ENCODE results near the gene ARHGAP19.
"Not testable (repeated sequence)": the region's sequence is repeated elsewhere in the genome, so short reads cannot be mapped to it uniquely, and the experiment has no call there.

The ARHGAP19 gene

DNA sequence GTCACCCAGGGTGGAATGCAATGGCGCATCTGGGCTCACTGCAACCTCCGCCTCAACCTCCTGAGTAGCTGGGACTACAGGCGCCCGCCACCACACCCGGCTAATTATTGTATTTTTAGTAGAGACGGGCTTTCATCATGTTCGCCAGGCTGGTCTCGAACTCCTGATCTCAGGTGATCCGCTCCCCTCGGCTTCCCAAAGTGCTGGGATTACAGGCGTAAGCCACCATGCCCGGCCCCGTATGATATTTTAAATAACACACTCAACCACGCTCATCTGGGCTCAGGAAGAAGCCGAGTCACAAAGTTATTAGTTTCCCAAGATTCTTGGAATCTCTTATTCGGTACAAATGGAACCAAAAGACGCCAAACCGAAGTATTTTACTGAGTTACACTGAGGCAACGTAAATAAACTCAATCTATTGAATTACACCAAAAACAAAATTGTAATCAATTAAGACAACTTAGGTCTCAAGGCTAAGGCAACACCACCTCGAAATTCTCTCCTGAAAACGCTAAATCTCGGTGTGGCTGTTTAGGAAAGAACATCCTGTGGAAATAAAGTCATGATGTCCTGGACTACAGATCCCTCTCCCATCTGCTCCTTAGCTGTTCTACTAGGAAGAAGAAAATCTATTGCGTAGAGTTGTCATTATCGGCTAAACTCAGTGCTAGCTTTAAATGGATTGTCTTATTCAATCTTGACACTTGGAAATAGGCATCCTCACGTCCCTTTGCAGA, 910 bp downstream of the ARHGAP19 start:
- DNase-seq (ENCODE audit: low read depth, low spot score), result no peak
- POLR2A ChIA-PET, result interaction anchor here (0.5 to 1.1 kb wide), 3 partner anchors 13 to 1686 kb away, joined by 3 read pairs; no protein-coding TSS in a partner anchor
- TF ChIP-seq, protein P1, sequence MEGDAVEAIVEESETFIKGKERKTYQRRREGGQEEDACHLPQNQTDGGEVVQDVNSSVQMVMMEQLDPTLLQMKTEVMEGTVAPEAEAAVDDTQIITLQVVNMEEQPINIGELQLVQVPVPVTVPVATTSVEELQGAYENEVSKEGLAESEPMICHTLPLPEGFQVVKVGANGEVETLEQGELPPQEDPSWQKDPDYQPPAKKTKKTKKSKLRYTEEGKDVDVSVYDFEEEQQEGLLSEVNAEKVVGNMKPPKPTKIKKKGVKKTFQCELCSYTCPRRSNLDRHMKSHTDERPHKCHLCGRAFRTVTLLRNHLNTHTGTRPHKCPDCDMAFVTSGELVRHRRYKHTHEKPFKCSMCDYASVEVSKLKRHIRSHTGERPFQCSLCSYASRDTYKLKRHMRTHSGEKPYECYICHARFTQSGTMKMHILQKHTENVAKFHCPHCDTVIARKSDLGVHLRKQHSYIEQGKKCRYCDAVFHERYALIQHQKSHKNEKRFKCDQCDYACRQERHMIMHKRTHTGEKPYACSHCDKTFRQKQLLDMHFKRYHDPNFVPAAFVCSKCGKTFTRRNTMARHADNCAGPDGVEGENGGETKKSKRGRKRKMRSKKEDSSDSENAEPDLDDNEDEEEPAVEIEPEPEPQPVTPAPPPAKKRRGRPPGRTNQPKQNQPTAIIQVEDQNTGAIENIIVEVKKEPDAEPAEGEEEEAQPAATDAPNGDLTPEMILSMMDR (IDR thresholded peaks at IDR 0.05; ENCODE audit: insufficient read depth, low read length, missing control alignments), result no peak
- peak overlapping the region; percentile 86 for H3K4me3 ChIP-seq (ENCODE audit: low read depth, low read length)
- CTCF ChIA-PET, result interaction anchor here (0.6 to 5.4 kb wide), 8 partner anchors 9 to 266 kb away, joined by 3 to 28 read pairs (median 3); no protein-coding TSS in a partner anchor

DNA sequence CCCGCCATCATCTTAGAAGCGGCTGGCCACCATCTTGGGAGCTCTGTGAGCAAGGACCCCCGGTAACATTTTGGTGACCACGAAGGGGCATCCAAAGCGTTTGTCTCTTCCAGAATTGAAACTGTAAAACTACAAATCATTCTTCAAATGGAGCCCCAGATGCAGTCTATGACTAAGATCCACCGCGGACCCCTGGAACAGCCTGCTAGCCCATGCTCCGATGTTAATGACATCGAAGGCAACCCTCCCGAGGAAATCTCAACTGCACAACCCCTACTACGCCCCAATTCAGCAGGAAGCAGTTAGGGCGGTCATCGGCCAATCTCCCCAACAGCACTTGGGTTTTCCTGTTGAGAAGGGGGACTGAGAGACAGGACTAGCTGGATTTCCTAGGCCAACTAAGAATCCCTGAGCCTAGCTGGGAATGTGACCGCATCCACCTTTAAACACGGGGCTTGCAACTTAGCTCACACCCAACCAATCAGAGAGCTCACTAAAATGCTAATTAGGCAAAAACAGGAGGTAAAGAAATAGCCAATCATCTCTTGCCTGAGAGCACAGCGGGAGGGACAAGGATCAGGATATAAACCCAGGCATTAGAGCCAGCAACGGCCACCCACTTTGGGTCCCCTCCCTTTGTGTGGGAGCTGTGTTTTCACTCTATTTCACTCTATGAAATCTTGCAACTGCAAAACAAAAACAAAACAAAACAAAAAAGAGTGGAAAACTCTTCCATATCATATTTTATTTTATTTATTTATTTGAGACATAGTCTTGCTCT, 1.7 kb downstream of the ARHGAP19 start:
- peak overlapping the region; percentile 86 for H3K4me3 ChIP-seq (ENCODE audit: low read depth, low read length)
- POLR2A ChIA-PET; DNase-seq (ENCODE audit: low read depth, low spot score): not testable (repeated sequence)
- CTCF ChIA-PET, result interaction anchor here (1.9 to 5.4 kb wide), 2 partner anchors 9 to 12 kb away, joined by 5 to 28 read pairs; no protein-coding TSS in a partner anchor

DNA sequence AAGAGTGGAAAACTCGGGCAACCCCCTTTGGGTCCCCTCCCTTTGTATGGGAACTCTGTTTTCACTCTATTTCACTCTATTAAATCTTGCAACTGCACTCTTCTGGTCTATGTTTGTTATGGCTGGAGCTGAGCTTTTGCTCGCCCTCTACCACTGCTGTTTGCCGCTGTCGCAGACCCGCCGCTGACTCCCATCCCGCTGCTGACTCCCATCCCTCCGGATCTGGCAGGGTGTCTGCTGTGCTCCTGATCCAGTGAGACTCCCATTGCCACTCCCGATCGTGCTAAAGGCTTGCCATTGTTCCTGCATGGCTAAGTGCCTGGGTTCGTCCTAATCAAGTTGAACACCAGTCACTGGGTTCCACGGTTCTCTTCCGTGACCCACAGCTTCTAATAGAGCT, 2.4 kb downstream of the ARHGAP19 start:
- H3K4me3 ChIP-seq (ENCODE audit: low read depth, low read length); DNase-seq (ENCODE audit: low read depth, low spot score); POLR2A ChIA-PET: not testable (repeated sequence)
- CTCF ChIA-PET, result interaction anchor here (1.4 to 5.4 kb wide), 2 partner anchors 9 to 12 kb away, joined by 3 to 28 read pairs; no protein-coding TSS in a partner anchor

DNA sequence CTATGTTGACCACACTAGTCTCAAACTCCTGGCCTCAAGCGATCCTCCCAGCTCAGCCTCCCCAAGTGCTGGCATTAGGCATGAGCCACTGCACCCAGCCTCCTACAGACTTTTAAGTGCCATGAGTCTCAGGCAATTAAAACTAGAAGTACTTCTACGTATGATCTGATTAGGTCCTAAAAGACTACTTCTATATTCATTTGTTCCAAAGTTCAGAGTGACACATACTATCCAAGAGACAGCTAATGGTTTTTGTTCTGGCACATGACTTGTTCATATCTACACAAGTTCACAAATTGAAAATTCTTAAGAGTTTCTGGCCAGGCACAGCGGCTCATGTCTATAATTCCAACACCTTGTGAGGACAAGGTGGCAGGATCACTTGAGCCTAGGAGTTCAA, 11.7 kb downstream of the ARHGAP19 start:
- DNase-seq (ENCODE audit: low read depth, low spot score), result no peak
- TF ChIP-seq, protein P1 (IDR thresholded peaks at IDR 0.05; ENCODE audit: insufficient read depth, low read length, missing control alignments), result no peak
- CTCF ChIA-PET, result interaction anchor here (1.2 to 3.4 kb wide), 2 partner anchors 9 to 52 kb away, joined by 3 to 58 read pairs; partner anchors contain the start of gene FRAT2
- POLR2A ChIA-PET, result no interaction called here
- H3K4me3 ChIP-seq (ENCODE audit: low read depth, low read length), result no peak overlapping the region

GRCh38 chr10:97279121-97279815, 13.2 kb downstream of the ARHGAP19 start:
- H3K4me3 ChIP-seq (ENCODE audit: low read depth, low read length), result no peak overlapping the region
- TF ChIP-seq, protein P1 (IDR thresholded peaks at IDR 0.05; ENCODE audit: insufficient read depth, low read length, missing control alignments), result no peak
- POLR2A ChIA-PET, result interaction anchor here (1.0 kb wide), 1 partner anchor 13 kb away, joined by 3 read pairs; the partner anchor contains the start of gene ARHGAP19

GRCh38 chr10:97278491-97278989, 13.9 kb downstream of the ARHGAP19 start:
- peak; percentile 93 for DNase-seq (ENCODE audit: low read depth, low spot score)
- CTCF ChIA-PET, result interaction anchor here (0.7 to 3.6 kb wide), 36 partner anchors 10 to 241 kb away, joined by 3 to 91 read pairs (median 5); partner anchors contain the start of genes ARHGAP19, FRAT1, FRAT2 and RRP12
- TF ChIP-seq, protein P1 (IDR thresholded peaks at IDR 0.05; ENCODE audit: insufficient read depth, low read length, missing control alignments), result peak; percentile 41
- POLR2A ChIA-PET, result interaction anchor here (0.8 to 1.0 kb wide), 2 partner anchors 14 to 54 kb away, joined by 3 read pairs; partner anchors contain the start of gene ARHGAP19
- H3K4me3 ChIP-seq (ENCODE audit: low read depth, low read length), result no peak overlapping the region

More at GRCh38 chr10:97279121-97279815, 13.2 kb downstream of the ARHGAP19 start:
- DNase-seq (ENCODE audit: low read depth, low spot score), result no peak
- CTCF ChIA-PET, result interaction anchor here (0.7 to 3.6 kb wide), 34 partner anchors 9 to 242 kb away, joined by 3 to 91 read pairs (median 5); partner anchors contain the start of genes ARHGAP19, FRAT1, FRAT2 and RRP12

Data from AG04449 (cell line).